NOMO-1 treated with DMSO at 0.1 percent for 48 hours (cell line): ENCODE data around the gene ATXN3L.

Experiments used
- DNase-seq: peaks from one replicate; lab custom pipeline; 2025; ENCODE audit not compliant: unreplicated experiment; lab: John Stamatoyannopoulos, UW

Gene ATXN3L

GRCh38 chrX:13270360-13270759 lies 49.5 kb downstream of the ATXN3L start:
- no peak for DNase-seq

- no peak for DNase-seq
Measured at GRCh38 chrX:13268874-13269273, 51.0 kb downstream of the ATXN3L start.
